Naive thymus-derived CD8-positive, alpha-beta T cell (primary cell): Measurements from ENCODE around the gene CFAP46. TPM values are rescaled to one million over a fixed set of nuclear protein-coding genes. Genes with fewer than 3 reads are reported as not detected.
"Not testable (repeated sequence)": the region's sequence is repeated elsewhere in the genome, so short reads cannot be mapped to it uniquely, and the experiment has no call there.

Experiments used
- ATAC-seq, 2 donors: fragments of 150-1000 bp; cut with Tn5 transposase in 1 of 2; sonication (Bioruptor Pico), chemical (Tn5 transposase) in 1 of 2; 1 replicate in 1 of 2; 2 replicates in 1 of 2; pipeline ENCODE4 v1.10.0; 2021; ENCODE audit warnings: mild to moderate bottlenecking in 2 of 2, moderate library complexity in 2 of 2
- POLR2A ChIA-PET: fragments of 350-600 bp; sonication (Branson Sonifier 250); formaldehyde crosslinking; loops from one replicate; lab custom pipeline; 2021; ENCODE audit warnings: antibody characterized with exemption; lab: Charles Lee
- DNase-seq, 10 donors: peaks; one replicate each; pipeline versions ENCODE4 v3.0.0 to v3.0.0-alpha.2; 2020 to 2022
- H3K27ac Mint-ChIP-seq, 10 donors: one replicate each; pipeline ENCODE4 v1.8.0; 2020 to 2022; ENCODE audit warnings: mild to moderate bottlenecking in 10 of 10, mixed read lengths in 10 of 10, moderate library complexity in 4 of 10, inconsistent platforms in 1 of 10
- H3K27me3 Mint-ChIP-seq, 5 donors: one replicate each; pipeline ENCODE4 v1.8.0; 2021 to 2022; ENCODE audit warnings: mixed read lengths in 5 of 5
- H3K36me3 Mint-ChIP-seq, 3 donors: one replicate each; pipeline ENCODE4 v1.8.0; 2020 to 2022; ENCODE audit warnings: mixed read lengths in 3 of 3, mild to moderate bottlenecking in 2 of 3, inconsistent platforms in 1 of 3
- H3K4me1 Mint-ChIP-seq, 4 donors: one replicate each; pipeline ENCODE4 v1.8.0; 2021 to 2022; ENCODE audit warnings: mixed read lengths in 4 of 4
- H3K4me3 Mint-ChIP-seq, 10 donors: one replicate each; pipeline ENCODE4 v1.8.0; 2020 to 2022; ENCODE audit warnings: mild to moderate bottlenecking in 10 of 10, mixed read lengths in 10 of 10, moderate library complexity in 6 of 10, inconsistent platforms in 1 of 10
- H3K9me3 Mint-ChIP-seq, 9 donors: one replicate each; pipeline ENCODE4 v1.8.0; 2020 to 2022; ENCODE audit warnings: mixed read lengths in 9 of 9, mild to moderate bottlenecking in 3 of 9, inconsistent platforms in 1 of 9, moderate library complexity in 1 of 9
- polyA plus RNA-seq, 3 donors: library from polyadenylated mRNA; unstranded; fragments of 300-500 nt; fragmentation: Illumina TruSeq; gene quantifications; one replicate each; pipeline ENCODE4 v1.2.3, GENCODE V29; 2021
- total RNA-seq, 8 experiments: library from RNA in 2 of 8; stranded (reverse) in 2 of 8; gene quantifications; one replicate each; pipeline ENCODE4 v1.2.3 and lab custom pipeline; 2021 to 2026

Gene CFAP46
- total and polyA plus RNA-seq, 5 experiments from 2014 or later, result not detected

DNA sequence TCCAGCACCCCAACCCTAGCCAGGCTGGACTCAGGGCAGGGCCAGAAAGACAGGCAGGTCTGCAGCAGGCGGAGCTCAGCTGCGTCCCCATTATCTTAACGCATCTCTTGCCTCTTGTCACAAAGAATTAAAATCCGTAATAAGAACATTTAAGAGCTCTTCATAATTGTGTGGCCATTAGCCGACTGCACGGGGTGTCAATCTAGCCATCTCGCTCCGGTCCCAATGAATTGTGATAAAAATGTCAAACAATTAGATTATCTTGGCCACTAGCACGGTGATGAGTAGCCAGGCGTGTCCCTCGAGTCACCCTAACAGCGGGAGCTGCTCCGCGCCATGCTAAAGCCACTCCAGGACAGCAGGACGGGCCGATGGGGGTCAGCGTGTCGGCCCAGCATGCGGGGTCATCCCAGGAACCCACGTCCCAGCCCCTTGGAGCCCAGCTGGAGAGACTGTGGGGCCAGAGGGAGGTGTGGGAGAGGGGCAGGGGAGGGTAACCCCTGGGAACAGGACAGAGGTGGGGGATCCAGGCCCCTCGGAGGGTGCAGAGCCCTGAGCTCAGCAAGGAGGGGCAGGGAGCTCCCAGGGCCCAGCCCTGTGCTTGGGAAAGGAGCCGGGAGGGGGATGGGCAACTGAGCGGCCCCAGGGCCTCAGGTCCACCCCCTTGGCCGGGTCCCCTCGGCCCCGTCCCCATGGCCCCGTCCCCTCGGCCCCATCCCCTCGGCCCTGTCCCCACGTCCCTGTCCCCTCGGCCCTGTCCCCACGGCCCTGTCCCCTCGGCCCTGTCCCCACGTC is 138.8 kb downstream of the CFAP46 start:
- peaks cover 0 to 2% (median 0%) of the 10 kb centered on the region in 5 donors for H3K27me3 Mint-ChIP-seq
- ATAC-seq, result no peak
- H3K9me3 Mint-ChIP-seq, result no peaks in the 10 kb centered on the region
- H3K27ac Mint-ChIP-seq, result no peak overlapping the region
- no peak overlapping the region for H3K4me3 Mint-ChIP-seq
- DNase-seq, result no peak
- H3K36me3 Mint-ChIP-seq, result no peaks in the 10 kb centered on the region
- POLR2A ChIA-PET, result no interaction called here
- H3K4me1 Mint-ChIP-seq, result peaks cover 0 to 1% (median 0%) of the 10 kb centered on the region in 4 donors

DNA sequence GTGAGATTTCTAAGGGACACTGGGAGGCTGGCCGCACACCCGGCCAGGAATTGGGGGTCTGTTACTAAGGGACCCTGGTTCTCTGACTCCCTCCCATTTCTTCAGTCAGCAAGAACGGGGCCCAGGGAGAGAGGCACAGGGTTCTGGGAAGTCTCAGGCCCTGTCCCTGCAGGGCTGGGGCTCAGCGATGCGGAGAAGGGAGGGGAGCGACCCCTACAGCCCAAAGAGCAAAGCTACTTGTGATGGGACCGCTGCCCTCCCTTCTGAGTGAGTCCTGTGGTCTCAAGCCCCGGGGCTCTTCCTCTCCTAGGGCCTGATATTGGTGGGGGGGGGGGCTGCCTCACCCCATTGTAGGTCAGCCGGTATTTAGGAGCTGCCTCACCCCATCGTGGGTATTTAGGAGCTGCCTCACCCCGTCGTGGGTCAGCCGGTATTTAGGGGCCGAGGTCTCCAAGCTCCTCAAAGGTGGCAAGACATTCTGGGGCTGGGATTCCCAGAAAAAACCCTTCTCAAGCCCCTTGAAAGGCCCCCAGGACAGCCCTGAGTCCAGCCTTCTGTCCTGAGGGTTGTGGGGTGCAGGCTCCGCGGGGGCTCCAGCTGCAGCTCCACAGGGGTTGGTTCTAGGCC is 139.6 kb downstream of the CFAP46 start:
- peaks cover 0 to 2% (median 0%) of the 10 kb centered on the region in 5 donors for H3K27me3 Mint-ChIP-seq
- ATAC-seq, result no peak
- no peak overlapping the region for H3K4me3 Mint-ChIP-seq
- no peak overlapping the region for H3K27ac Mint-ChIP-seq
- H3K4me1 Mint-ChIP-seq, result peaks cover 0 to 1% (median 0%) of the 10 kb centered on the region in 4 donors
- H3K36me3 Mint-ChIP-seq, result no peaks in the 10 kb centered on the region
- no peaks in the 10 kb centered on the region for H3K9me3 Mint-ChIP-seq
- no peak for DNase-seq
- POLR2A ChIA-PET, result no interaction called here

DNA sequence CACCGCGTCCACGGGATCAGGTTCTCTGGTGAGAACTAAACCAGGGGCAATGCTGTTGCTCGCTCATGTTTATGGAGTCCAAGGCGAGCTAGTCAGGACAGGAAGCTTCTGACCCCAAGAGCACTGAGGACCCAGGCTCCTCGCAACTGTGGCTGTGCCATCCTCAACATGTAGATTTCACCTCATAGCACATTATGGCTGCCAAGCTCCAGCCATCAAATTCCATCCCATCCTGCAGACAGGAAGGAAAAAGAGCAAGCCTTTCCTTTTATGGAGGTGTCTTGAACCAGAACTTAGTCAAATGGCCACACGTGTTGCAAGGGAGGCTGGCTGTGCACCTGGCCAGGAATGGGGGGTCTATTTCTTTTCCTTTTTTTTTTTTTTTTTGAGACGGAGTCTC is 140.3 kb downstream of the CFAP46 start:
- H3K27ac Mint-ChIP-seq, result no peak overlapping the region
- H3K9me3 Mint-ChIP-seq, result no peaks in the 10 kb centered on the region
- POLR2A ChIA-PET, result interaction anchor here (0.6 kb wide), 1 partner anchor 596 kb away, joined by 3 read pairs; no protein-coding TSS in a partner anchor
- DNase-seq (no peak), ATAC-seq (no peak)
- peaks cover 0 to 2% (median 0%) of the 10 kb centered on the region in 5 donors for H3K27me3 Mint-ChIP-seq
- peaks cover 0 to 1% (median 0%) of the 10 kb centered on the region in 4 donors for H3K4me1 Mint-ChIP-seq
- no peak overlapping the region for H3K4me3 Mint-ChIP-seq
- H3K36me3 Mint-ChIP-seq, result no peaks in the 10 kb centered on the region

DNA sequence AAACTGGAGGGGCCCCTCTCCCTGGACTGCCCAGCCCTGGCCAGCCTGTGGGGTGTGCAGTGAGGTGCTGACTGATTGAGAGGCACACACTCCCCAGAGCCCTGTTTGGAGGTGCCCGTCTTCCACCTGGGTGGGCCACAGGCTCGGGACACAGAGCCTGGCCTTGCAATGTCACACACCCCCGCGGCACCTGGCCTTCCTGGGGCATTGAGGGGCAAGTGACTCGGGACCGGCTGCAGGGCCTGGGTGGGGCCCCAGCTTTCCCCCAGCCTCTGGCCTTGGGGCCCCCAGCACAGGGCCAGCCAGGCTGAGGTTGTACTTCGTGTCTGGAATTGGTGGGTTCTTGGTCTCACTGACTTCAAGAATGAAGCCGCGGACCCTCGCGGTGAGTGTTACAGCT is 142.5 kb downstream of the CFAP46 start:
- ATAC-seq, result no peak
- no peak overlapping the region for H3K27ac Mint-ChIP-seq
- H3K9me3 Mint-ChIP-seq, result no peaks in the 10 kb centered on the region
- DNase-seq, result no peak
- H3K36me3 Mint-ChIP-seq, result no peaks in the 10 kb centered on the region
- POLR2A ChIA-PET, result no interaction called here
- no peak overlapping the region for H3K4me3 Mint-ChIP-seq
- H3K4me1 Mint-ChIP-seq, result peaks cover 0 to 1% (median 0%) of the 10 kb centered on the region in 4 donors
- peaks cover 0 to 2% (median 0%) of the 10 kb centered on the region in 5 donors for H3K27me3 Mint-ChIP-seq

DNA sequence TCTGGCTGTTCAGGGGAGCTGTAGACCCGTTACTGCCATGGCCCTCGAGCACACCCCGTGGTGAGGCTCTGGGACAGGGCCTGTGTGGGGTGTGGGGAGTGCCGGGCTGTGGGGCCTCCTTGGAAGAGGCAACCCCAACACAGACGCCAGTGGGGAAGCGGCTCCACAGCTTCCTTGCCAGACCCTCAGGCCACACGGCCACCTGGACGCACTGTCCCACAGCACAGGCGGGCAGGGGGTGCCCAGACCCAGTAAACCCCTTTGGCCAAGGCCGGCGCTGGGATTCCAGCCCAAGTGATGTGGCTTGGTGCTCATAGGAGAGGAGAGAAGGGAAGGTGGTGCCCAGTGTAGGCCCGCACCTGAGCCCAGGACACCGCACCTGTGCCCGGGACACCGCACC is 143.5 kb downstream of the CFAP46 start:
- Mint-ChIP-seq H3K36me3 (no peaks in the 10 kb centered on the region), H3K9me3 (no peaks in the 10 kb centered on the region), H3K4me1 (peaks cover 0 to 1% (median 0%) of the 10 kb centered on the region in 4 donors), H3K4me3 (no peak overlapping the region), H3K27me3 (peaks cover 0 to 2% (median 0%) of the 10 kb centered on the region in 5 donors), H3K27ac (no peak overlapping the region)
- POLR2A ChIA-PET, result no interaction called here
- DNase-seq (no peak), ATAC-seq (no peak)

DNA sequence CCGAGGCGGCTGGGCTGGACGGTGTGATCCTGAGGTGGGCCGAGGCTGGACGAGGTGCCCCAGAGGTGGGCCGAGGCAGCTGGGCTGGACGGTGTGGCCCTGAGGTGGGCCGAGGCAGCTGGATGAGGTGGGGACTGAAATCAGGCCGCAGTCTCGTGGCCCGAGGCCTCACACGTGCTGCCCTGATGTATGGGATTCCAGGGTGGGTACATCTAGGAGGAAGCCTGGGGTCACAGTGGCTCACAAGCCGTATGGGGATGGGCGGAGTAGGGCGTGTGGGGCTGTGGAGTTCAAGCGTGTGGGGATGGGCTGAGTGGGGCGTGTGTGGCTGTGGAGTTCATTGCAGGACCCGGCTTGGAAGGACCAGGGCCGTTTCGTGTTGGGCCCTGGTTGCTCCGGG is 144.0 kb downstream of the CFAP46 start:
- DNase-seq (no peak), ATAC-seq (no peak)
- Mint-ChIP-seq H3K36me3 (no peaks in the 10 kb centered on the region), H3K4me3 (no peak overlapping the region), H3K9me3 (no peaks in the 10 kb centered on the region), H3K4me1 (no peaks in the 10 kb centered on the region), H3K27me3 (peaks cover 0 to 2% (median under 1%) of the 10 kb centered on the region in 5 donors), H3K27ac (no peak overlapping the region)
- POLR2A ChIA-PET, result no interaction called here

DNA sequence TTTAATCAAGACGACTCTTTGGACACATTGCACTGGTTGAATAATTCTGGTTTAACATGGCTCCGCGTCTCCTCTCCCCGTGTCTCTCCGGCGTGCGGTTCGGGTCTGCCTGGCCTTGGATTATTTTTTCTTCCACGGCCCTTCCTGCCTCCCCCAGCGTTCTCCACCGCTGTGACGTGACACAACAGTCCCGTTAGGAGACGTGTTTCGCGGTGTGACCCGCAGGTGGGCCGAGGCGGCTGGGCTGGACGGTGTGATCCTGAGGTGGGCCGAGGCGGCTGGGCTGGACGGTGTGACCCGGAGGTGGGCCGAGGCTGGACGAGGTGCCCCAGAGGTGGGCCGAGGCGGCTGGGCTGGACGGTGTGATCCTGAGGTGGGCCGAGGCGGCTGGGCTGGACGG is 144.4 kb downstream of the CFAP46 start:
- H3K9me3 Mint-ChIP-seq, H3K27me3 Mint-ChIP-seq, H3K27ac Mint-ChIP-seq, H3K4me1 Mint-ChIP-seq, H3K4me3 Mint-ChIP-seq, POLR2A ChIA-PET, ATAC-seq, H3K36me3 Mint-ChIP-seq, DNase-seq: not testable (repeated sequence)

DNA sequence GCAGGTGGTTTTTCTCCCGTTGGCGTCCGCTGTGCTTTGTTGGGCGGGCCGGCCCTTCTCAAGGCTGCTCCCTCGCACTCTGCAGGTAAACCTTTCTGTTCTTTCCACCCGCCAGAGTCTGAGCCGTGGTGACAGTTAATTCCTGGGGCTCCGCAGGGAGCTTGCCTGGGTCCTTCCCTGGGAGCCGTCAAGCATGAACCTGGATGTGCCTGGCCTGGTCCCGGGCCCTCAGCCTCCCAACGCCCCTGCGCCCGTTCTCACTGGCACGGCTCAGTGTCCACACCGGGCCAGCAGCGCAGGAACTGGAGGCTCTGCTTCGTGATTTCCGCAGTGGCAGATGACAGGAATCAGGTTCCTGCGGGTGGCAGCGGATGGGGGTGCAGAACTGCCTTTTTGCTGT is 145.5 kb downstream of the CFAP46 start:
- ATAC-seq (no peak), DNase-seq (no peak)
- Mint-ChIP-seq H3K36me3 (no peaks in the 10 kb centered on the region), H3K4me1 (no peaks in the 10 kb centered on the region), H3K4me3 (no peak overlapping the region), H3K27me3 (peaks cover 0 to 8% (median 2%) of the 10 kb centered on the region in 5 donors), H3K27ac (no peak overlapping the region), H3K9me3 (no peaks in the 10 kb centered on the region)
- POLR2A ChIA-PET, result no interaction called here

DNA sequence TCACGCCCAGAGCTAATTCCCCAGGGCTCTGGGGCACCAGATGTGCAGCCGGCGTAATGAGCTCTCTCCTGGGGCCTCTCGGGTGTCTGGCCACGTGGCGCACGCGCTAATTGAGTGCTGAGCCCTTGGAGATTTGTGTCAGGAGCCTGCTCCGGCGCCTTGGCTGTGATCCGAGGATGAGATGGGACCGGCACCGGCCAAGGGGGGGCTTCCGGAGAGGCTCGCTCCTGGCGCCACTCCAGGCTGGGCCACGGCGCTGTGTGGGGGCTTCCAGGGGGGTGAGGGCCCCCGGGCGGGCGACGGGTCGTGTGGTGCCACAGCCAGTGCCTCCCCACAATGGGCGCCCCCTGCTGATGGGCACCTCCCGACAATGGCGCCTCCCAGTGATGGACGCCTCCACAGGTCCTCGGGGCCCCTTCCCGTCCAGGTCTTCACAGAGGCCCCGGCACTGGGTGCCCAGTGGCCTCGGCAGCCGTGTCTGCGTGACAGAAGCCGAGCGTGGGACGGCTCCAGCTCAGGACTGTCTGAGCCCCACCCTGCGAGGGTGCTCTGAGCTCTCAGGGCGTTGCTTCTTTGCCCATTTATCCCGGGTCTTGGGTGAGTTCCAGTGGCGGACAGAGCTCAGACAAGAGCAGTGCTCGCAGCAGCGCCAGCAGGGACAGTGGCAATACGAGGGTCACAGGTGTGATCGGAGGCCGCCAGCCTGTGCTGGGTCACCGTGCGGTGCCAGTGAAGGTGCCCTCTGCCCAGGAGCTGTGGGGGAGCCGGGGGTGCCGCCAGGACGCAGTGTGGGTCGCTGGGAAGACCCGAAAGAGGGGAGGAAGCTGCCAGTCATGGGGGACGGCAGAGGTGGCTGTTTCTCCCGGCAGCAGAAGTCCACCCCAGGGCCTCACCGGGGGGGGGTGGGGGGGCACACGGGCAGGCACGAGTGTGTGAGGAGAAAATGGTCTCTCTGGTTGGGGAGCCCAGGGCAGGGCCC is 148.2 kb downstream of the CFAP46 start:
- ATAC-seq (no peak), DNase-seq (no peak)
- POLR2A ChIA-PET, result no interaction called here
- Mint-ChIP-seq H3K27me3 (peaks cover 0 to 15% (median 8%) of the 10 kb centered on the region in 5 donors), H3K4me1 (no peaks in the 10 kb centered on the region), H3K27ac (peak overlapping the region in 1 of 10 donors; percentile 53), H3K36me3 (no peaks in the 10 kb centered on the region), H3K4me3 (no peak overlapping the region), H3K9me3 (no peaks in the 10 kb centered on the region)

DNA sequence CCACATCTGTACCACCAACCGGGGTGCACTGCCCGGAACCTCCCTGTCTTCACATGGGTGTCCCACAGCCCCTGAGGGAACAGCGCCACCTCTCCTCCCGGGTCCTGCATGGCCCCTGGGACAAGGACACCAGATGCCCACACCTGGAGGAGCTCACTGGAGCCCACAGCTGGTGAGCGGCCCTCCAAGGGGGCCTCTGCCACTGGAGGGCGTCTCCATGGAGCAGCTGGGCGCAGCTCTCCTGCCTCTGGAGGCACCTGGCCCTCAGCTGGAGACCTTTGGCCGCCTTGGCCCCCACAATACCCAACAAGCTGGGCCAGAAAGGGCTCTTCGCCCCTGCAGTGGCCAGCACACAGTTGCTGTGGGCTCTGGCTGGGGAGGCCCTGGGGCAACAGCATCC is 149.2 kb downstream of the CFAP46 start:
- DNase-seq, result no peak
- Mint-ChIP-seq H3K9me3 (no peaks in the 10 kb centered on the region), H3K4me1 (no peaks in the 10 kb centered on the region), H3K27me3 (peaks cover 0 to 18% (median 8%) of the 10 kb centered on the region in 5 donors), H3K4me3 (no peak overlapping the region), H3K36me3 (peaks cover 0 to 3% (median 0%) of the 10 kb centered on the region in 3 donors), H3K27ac (no peak overlapping the region)
- no peak for ATAC-seq
- POLR2A ChIA-PET, result no interaction called here

DNA sequence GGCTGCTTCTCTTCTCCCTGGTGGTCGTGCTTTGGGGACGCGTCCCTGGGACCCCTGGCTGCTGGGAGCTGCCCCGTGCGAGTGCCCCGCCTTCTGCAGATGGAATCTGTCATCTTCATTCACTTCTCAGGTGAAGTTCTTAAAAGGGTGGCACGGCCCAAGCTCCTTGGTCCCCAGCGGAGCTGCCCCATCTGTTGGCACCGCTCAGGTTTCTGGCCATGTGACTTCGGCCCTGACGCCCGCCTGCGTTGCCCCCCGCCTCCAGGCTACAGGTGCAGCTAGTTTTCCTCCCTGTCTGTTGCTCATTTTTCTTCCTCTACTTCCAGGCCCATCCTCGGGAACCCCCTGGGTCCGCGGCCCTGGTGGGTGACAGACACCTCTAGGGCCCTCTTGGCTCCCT is 149.6 kb downstream of the CFAP46 start:
- no peak overlapping the region for H3K4me3 Mint-ChIP-seq
- ATAC-seq (no peak), DNase-seq (no peak)
- POLR2A ChIA-PET, result no interaction called here
- no peaks in the 10 kb centered on the region for H3K4me1 Mint-ChIP-seq
- H3K9me3 Mint-ChIP-seq, result no peaks in the 10 kb centered on the region
- peaks cover 0 to 3% (median 0%) of the 10 kb centered on the region in 3 donors for H3K36me3 Mint-ChIP-seq
- no peak overlapping the region for H3K27ac Mint-ChIP-seq
- H3K27me3 Mint-ChIP-seq, result peaks cover 0 to 18% (median 8%) of the 10 kb centered on the region in 5 donors

DNA sequence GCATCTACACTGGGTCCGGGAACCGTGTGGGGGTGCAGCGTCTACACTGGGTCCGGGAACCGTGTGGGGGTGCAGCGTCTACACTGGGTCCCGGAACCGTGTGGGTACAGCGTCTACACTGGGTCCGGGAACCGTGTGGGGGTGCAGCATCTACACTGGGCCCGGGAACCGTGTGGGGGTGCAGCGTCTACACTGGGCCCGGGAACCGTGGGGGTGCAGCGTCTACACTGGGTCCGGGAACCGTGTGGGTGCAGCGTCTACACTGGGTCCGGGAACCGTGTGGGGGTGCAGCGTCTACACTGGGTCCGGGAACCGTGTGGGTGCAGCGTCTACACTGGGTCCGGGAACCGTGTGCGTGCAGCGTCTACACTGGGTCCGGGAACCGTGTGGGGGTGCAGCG is 150.3 kb downstream of the CFAP46 start:
- H3K9me3 Mint-ChIP-seq, H3K27ac Mint-ChIP-seq, H3K36me3 Mint-ChIP-seq, H3K4me3 Mint-ChIP-seq, DNase-seq, POLR2A ChIA-PET, H3K4me1 Mint-ChIP-seq, ATAC-seq: not testable (repeated sequence)
- peaks cover 0 to 18% (median 8%) of the 10 kb centered on the region in 5 donors for H3K27me3 Mint-ChIP-seq
